ENCODE results near the gene SPECC1L.
"Not testable (repeated sequence)": the region's sequence is repeated elsewhere in the genome, so short reads cannot be mapped to it uniquely, and the experiment has no call there.

The SPECC1L gene

DNA sequence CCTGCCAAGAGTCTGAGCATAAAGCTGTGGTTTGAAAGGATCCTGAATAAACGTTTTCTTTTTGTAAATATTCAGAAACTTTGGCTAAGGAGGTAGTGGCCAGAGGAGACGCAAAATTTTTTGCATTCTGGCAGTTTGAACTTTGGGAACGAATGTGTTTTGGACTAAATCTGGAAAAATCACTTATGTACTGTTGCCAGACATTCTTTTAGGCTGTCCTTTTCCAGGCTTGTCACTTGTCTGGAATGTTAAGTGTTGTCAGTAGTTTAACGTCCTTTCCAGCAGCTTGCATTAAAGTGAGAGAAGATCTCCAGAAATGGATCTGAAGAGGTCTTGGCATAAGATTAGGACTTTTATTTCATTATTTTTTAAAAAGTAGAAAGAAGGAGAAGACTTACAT, 18.5 kb downstream of the SPECC1L start:
- DNase-seq, result no peak

DNA sequence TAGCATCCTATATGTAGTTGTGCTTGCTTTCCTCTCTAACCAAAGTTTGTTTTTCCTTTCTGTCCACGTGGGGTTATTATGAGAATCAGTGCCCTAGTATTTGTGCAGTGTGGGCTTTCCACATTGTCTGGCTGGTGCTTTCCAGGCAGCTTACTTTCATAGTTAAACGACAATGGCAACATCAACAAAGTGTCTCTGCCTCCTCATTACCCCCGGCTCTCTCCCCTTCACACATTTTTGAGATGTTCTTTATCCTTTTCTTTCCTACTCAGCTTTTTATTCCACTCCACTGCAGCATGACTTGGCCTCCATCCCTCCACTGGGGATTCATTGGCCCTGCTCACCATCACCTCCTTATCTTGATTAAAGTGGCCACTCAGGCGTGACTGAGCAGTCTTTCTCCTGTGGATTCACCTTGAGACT, 19.1 kb downstream of the SPECC1L start:
- DNase-seq, result no peak

DNA sequence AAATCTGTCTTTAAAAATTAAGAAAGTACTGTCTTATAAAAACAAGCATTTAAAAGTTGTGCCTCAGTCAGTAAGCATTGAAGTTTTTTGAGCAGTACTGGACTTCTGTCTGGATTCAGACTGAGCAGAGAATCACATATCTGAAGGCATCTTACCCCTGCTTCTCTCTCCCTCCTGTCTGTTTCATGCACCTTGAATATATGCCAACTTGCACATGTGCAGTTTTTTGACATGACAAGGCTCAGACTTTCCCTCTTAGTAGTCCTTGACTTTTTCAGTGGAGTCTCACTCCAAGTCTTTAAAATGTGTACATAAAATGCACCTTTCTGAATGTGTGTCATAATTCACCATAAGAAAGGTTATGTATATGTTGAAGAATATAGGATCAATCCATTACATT, 19.8 kb downstream of the SPECC1L start:
- no peak for DNase-seq

DNA sequence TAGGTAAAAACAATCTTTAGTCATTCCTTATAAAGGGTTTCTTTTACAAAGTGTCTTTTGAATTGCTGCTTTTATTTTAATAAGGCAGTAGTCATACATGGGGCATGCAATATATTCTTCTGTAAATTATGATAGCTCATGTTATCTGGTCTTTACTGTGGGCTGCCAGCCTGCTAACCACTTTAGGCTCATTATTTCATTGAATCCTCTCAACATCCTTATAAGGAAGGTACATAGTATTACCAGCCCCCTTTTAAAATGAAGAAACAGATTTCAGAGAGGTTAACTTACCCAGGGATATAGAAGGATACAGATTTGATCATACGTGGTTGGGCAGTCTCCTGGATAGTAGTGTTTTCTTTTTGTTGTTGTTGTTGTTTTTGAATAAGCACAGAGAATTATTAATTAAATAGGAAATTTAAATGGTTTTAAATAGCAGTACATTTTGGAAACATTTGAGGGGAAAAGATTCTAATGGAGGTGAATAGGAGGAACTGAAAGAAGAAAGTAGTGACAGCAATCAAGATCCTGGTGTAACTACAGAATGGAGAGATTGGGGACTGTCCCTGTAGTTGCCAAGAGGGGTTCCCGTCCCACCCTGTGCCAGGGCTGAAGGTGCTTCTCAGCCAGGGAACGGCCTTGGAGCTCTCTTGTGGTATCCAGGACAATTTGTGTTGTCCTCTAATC, 21.0 kb downstream of the SPECC1L start:
- DNase-seq, result no peak

DNA sequence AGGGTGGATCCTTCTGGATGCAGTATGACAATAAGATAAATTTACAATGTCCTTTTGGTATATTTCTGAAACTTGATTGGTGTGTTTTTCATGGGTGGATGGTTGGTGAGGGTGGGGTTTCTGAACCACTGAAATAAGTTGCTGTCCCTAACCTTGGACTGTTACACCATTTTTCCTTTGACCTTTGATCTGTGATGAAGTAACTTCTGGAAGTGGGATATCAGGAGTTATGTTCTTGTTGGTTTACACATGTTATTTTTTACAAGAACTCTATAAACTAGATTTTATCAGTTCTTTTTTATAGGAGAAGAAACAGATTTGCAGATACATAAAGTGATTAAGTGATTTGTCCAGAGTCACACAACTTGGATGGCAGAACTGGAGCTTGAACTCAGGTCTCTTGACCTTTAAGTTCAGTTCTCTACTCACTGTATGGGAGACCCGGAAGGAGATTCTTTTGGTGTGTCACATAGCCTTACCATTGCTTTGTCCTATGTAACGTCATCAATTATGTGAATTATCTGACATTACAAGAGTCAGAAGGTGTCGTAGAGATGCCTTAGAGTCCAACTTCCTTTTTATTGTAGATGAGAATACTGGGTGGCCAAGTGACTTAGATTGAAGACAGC, 21.7 kb downstream of the SPECC1L start:
- DNase-seq, result not testable (repeated sequence)

DNA sequence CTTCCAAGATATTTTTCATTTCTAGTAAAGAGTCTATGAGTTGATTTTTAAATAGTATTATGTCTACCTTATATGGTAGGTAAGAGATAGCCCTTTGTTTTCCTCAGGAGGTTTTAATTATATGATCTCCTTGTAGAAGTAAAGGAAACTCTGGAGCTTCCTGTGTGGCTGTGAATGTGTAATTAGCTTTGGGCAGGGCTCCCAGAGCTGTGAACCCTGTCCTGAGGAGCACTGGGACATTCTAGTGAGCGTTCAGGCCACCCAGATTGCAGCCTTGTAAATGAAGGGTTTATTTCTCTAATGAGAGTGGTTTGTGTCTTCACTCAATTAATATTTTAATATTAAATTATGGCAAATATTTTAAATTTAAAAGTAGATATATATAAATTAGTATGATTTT, 24.3 kb downstream of the SPECC1L start:
- not testable (repeated sequence) for DNase-seq

DNA sequence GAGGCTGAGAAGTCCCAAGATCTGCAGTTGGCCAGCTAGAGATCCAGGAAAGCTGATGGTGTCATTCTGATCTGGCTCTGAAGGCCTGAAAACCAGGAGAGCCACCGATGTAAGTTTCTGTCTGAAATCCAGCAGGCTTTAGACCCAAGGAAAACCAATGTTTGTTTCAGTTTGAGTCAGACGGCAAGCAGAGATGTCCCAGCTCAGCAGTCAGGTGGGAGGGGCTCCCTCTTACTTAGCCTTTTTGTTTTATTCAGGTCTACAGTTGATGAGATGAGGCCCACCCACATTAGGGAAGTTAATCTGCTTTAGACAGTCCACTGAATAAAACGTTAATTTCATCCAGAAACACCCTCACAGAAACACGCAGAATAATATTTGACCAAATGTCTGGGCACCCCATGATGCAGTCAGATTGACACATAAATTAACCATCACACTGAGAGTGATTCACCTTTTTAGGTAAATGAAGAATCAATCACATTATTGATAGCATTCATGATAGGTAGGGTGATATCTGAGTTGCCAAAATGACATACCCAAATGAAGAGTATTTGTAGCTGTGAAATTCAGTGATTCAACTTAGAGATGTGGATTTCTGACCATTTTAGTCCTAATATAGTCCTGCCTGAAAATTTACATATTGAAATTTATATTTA, 28.0 kb downstream of the SPECC1L start:
- not testable (repeated sequence) for DNase-seq

DNA sequence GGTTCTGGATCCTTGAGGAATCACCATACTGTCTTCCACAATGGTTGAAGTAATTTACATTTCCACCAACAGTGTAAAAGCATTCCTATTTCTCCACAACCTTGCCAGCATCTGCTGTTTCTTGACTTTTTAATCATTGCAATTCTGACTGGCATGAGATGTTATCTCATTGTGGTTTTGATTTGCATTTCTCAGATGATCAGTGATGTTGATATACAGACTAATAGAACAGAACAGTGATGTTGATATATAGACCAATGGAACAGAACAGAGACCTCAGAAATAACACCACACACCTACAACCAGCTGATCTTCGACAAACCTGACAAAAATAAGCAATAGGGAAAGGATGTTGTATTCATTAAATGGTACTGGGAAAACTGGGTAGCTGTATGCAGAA, 29.9 kb downstream of the SPECC1L start:
- not testable (repeated sequence) for DNase-seq

DNA sequence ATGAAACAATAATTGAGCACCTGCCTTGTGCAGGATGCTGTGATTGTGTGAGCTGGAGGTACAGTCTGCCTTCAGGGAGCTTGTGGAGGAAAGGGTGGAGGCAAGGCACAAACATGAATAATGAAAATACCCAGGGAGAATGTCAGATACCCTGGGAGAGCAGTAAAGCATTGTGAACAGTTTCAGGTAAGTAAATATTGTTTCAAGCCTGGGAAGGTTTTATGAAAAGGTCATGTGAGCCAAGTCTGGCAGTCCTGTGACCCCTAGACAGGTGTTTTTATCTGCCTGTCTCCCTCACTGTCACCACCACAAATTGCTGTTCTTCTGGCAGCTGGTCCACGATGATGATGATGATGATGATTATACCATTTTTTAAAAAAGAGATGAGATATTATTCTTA, 32.0 kb downstream of the SPECC1L start:
- DNase-seq, result no peak

DNA sequence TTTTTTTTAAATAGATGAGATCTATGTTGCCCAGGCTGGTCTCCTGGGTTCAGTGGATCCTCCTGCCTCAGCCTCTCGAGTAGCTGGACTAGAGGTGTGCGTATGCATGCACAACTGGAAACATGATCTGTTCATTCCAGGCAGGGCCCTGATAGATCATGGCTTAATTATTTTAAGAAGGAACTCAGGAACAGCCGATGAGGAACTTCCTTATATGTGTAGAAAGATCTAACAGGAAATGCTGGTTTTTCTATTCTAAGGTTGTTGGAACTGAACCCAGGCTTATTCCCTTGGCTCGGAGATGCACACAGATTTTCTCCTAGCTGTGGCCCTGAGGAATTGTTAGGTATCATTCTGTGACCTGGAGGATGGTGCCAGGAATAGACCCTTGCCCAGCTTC, 32.4 kb downstream of the SPECC1L start:
- DNase-seq, result no peak

DNA sequence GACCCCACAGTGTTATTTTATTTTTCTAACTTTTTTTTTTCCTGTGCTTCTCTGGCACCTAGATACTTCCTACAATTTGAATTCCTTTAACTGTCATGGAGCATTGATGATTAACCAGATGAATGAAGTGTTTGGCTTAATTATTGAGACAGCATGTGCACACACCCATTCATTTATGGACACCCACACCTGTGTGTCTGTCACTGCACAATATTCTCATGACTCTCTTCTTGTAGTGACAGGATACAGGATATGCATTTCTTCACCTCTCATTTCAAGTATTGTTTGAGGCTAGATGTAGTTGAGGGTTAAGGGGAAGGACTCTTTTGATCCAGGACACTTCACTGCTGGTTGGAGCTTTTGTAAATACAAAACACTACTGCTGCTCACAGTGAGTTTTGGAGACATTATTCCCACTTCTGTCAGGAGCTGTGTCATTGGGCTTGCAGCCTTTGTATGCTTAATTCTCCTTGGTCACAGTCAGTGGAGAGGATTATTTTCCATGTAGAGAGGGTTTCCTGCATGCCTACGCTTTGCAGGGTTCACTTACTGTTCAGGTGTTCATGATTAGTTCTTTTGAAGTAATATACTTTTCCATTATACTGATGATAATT, 33.5 kb downstream of the SPECC1L start:
- no peak for DNase-seq

DNA sequence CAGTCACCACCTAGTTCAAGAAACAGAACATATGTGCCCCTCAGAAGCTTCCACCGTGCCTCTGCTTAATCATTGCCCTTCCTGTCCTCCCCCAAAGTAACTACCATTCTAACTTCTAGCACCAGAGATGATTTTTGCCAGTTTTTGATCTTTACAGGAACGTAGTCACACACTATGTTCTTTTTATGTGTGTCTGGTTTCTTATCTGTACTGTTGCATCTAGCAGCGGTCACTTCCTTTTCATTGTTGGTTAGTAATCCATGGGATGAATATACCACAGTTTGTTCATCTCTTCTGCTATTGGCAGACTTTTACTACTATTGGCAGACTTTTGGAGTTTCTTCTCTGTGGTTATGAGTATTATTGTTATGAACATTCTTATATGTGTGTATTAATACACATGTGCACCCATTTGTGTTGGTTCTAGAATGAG, 34.6 kb downstream of the SPECC1L start:
- DNase-seq, result no peak

DNA sequence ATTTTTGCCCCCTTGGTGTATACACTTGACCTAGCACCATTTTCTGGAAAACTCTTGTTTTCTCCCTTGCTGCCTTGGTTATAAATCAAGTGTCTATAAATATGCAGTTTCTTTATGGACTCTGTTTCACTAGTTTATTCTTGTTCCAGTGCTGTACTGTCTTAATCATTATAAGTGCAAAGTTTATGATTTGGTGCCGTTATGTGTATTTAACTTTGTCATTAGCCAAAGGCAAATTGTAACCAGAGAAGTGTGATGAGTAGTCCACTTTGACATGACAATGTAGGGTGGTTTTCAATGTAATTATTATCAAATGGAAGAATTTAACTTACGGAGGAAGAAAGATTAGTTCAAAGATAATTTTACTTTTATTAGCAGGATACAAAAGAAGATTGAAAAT, 40.3 kb downstream of the SPECC1L start:
- no peak for DNase-seq

DNA sequence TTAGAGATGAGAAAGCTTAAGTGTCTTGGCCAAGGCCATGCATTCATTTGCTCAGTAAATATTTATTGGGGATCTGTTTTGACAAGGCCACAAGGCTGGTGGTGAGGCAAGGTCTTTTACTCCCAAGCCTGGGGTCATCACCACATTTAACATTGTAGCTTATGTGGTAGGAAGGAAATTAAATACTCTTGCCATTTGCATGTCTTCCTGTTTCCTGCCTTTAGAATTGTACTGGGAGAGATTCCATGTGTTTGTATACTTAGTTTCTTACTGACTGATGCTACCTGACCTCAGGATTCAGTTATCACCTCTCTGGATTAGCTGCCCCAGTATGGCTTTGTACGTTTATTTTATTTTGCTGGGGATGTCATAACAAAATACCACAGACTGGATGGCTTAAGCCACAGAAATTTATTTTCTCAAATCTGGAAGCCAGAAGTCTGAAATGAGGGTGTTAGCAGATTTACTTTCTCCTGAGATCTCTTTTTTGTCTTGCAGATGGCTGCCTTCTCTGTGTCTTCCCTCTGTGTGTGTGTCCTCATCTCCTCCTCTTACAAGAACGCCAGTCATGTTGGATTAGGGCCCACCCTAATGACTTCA, 44.8 kb downstream of the SPECC1L start:
- no peak for DNase-seq

DNA sequence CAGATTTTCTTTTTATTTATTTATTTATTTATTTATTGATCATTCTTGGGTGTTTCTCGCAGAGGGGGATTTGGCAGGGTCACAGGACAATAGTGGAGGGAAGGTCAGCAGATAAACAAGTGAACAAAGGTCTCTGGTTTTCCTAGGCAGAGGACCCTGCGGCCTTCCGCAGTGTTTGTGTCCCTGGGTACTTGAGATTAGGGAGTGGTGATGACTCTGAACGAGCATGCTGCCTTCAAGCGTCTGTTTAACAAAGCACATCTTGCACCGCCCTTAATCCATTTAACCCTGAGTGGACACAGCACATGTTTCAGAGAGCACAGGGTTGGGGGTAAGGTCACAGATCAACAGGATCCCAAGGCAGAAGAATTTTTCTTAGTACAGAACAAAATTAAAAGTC, 45.6 kb downstream of the SPECC1L start:
- not testable (repeated sequence) for DNase-seq

DNA sequence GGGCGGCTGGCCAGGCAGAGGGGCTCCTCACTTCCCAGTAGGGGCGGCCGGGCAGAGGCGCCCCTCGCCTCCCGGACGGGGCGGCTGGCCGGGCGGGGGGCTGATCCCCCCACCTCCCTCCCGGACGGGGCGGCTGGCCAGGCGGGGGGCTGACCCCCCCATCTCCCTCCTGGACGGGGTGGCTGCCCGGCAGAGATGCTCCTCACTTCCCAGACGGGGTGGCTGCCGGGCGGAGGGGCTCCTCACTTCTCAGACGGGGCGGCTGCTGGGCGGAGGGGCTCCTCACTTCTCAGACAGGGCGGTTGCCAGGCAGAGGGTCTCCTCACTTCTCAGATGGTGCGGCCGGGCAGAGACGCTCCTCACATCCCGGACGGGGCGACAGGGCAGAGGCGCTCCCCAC, 46.9 kb downstream of the SPECC1L start:
- not testable (repeated sequence) for DNase-seq

DNA sequence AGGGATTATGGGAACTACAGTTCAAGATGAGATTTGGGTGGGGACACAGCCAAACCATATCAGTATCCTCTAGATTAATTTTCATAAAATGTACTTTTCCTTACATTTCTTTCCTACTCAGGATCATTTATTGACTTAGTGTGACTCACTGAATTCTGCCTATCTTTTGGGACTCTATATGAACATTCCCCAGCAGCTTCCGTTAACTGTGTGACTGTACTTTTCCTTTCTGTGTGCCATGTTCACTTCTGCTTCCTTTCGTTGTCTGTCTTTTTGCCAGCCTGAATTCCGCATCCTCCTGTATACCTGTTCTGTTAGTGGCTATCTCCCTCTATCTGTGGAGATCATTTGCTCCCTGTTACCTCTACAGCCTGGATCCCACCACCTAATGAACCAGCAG, 48.8 kb downstream of the SPECC1L start:
- no peak for DNase-seq

DNA sequence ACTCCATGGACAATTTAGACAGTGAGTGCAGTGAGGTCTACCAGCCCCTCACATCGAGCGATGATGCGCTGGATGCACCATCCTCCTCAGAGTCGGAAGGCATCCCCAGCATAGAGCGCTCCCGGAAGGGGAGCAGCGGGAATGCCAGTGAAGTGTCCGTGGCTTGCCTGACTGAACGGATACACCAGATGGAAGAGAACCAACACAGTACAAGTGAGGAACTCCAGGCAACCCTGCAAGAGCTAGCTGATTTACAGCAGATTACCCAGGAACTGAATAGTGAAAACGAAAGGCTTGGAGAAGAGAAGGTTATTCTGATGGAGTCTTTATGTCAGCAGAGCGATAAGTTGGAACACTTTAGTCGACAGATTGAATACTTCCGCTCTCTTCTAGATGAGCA, 51.4 kb downstream of the SPECC1L start:
- no peak for DNase-seq

DNA sequence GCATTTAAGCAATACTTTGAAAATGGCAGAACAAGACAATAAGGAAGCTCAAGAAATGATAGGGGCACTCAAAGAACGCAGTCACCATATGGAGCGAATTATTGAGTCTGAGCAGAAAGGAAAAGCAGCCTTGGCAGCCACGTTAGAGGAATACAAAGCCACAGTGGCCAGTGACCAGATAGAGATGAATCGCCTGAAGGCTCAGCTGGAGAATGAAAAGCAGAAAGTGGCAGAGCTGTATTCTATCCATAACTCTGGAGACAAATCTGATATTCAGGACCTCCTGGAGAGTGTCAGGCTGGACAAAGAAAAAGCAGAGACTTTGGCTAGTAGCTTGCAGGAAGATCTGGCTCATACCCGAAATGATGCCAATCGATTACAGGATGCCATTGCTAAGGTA, 51.9 kb downstream of the SPECC1L start:
- no peak for DNase-seq

DNA sequence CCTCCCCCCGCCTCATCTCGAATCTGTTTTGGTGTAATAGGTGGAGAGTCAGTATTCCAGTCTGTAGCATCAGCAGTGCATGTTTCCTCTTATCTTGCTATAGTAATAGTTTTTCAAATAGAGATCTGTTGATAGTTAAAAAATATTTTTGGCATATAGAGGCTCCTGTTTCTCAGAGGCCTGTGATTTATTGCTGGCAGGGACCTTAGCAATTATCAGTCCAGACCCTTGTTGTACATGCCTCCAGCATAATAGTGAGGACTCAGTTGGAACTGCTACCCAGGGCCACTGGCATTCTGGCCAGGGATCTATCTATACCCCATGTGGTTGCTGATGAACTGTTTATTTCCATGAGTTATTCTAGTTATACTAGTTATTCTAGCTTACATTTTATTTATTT, 52.6 kb downstream of the SPECC1L start:
- no peak for DNase-seq

DNA sequence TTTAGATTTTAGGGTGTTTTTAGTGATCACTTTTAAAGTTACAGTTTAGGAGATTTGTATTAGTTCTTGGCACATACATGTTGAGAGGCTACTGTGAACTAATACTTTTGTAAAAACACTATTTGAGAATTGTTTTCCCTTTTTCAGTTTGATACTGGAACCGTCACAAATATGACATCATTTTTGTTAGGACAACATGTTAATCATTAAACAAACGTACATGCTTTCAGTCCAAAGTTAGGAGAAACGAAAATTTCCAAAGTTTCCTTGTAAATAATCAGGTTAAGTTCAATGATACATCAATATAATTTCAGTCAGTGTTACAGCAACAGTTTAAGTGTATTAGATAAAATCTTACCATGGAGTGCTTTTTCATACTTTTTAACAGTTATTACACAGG, 53.1 kb downstream of the SPECC1L start:
- no peak for DNase-seq

DNA sequence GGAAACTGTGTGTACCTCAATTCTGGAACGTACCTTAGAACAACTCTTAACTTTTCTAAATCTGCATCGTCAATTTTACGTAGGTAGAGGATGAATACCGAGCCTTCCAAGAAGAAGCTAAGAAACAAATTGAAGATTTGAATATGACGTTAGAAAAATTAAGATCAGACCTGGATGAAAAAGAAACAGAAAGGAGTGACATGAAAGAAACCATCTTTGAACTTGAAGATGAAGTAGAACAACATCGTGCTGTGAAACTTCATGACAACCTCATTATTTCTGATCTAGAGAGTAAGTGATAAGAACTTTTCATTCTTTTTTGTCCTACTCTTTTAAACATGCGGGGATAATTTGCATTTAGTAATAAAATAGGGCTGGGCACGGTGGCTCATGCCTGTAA, 53.5 kb downstream of the SPECC1L start:
- no peak for DNase-seq

DNA sequence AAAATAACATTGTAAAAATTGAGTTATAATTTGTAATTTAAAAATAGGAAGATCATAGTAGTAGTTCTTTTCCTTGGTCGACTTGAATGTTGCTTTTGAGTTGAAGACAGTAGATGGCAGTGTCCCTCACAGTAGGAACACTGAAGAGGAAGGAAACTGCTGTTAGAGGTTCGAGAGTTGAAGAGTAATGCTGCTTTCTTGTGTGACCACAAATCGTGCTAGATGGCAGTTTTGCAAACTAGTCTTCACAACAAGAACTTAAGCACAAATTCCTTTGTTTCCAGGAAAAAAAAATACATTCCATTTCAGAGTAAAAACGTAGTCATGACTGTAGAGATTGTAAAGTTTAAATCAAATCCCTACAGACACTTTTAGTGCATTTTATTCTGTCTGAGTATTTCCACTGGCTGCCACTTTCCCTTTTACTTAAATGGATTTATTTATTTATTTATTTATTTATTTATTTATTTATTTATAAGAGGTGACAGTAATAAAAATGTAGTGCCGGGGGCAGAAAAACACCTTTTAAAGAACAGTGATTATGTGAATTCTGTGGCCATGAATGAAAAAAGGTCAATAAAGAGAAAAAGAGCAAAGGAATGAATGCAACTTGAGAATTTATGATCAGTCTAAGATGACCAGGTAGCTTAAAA, 54.6 kb downstream of the SPECC1L start:
- peak in 1 of 2 donors; percentile 80 for DNase-seq
